GM18519 (cell line): ENCODE data around the gene ISYNA1.

Experiments used
- ATAC-seq: cut with Tn5 transposase; IDR thresholded peaks from one replicate; pipeline ENCODE4 v1.9.1; 2021; ENCODE audit warnings: mild to moderate bottlenecking, moderate library complexity; ENCODE audit not compliant: unreplicated experiment, low FRiP score

The ISYNA1 gene

GRCh38 chr19:18433015-18433691 lies 4.8 kb downstream of the ISYNA1 start:
- ATAC-seq: no peak

- no peak for ATAC-seq
These were observed 5.5 kb downstream of the ISYNA1 start for GRCh38 chr19:18432275-18433014.

GRCh38 chr19:18431351-18432197 lies 6.4 kb downstream of the ISYNA1 start:
- no peak for ATAC-seq

- no peak for ATAC-seq
These were observed 7.4 kb downstream of the ISYNA1 start for GRCh38 chr19:18430417-18431144.

- ATAC-seq: no peak
These were observed 8.1 kb downstream of the ISYNA1 start for GRCh38 chr19:18429717-18430416.

GRCh38 chr19:18428787-18429674 lies 8.9 kb downstream of the ISYNA1 start:
- ATAC-seq: peak; percentile 60

- no peak for ATAC-seq
These were observed 9.7 kb downstream of the ISYNA1 start for GRCh38 chr19:18428173-18428786.

GRCh38 chr19:18427743-18428113 lies 10.2 kb downstream of the ISYNA1 start:
- ATAC-seq: no peak

GRCh38 chr19:18427080-18427742 lies 10.7 kb downstream of the ISYNA1 start:
- ATAC-seq: no peak

- no peak for ATAC-seq
These were observed 11.5 kb downstream of the ISYNA1 start for GRCh38 chr19:18426416-18426767.

- no peak for ATAC-seq
These were observed 12.2 kb downstream of the ISYNA1 start for GRCh38 chr19:18425515-18426415.

- no peak for ATAC-seq
These were observed 12.9 kb downstream of the ISYNA1 start for GRCh38 chr19:18424890-18425514.

- no peak for ATAC-seq
These were observed 13.6 kb downstream of the ISYNA1 start for GRCh38 chr19:18424122-18424889.

GRCh38 chr19:18423258-18424020 lies 14.5 kb downstream of the ISYNA1 start:
- ATAC-seq: no peak

- ATAC-seq: no peak
These were observed 15.3 kb downstream of the ISYNA1 start for GRCh38 chr19:18422530-18423191.
